Colonic mucosa (tissue), 4 donors: ENCODE results near the gene KCNJ5. TPM values are rescaled to one million over a fixed set of nuclear protein-coding genes. Genes with fewer than 3 reads are reported as not detected.

ENCODE experiments used
- DNase-seq: peaks from one replicate; pipeline ENCODE4 v3.0.0-alpha.2; 2020
- H3K27ac ChIP-seq: fragments of 200-600 bp; one replicate; pipeline ENCODE4 v1.8.0; 2021
- H3K27me3 ChIP-seq: fragments of 200-600 bp; one replicate; pipeline ENCODE4 v1.8.0; 2021
- H3K36me3 ChIP-seq: fragments of 200-600 bp; one replicate; pipeline ENCODE4 v1.8.0; 2021
- H3K4me1 ChIP-seq: fragments of 200-600 bp; one replicate; pipeline ENCODE4 v1.8.0; 2021; ENCODE audit warnings: mild to moderate bottlenecking
- H3K4me3 ChIP-seq: fragments of 200-600 bp; one replicate; pipeline ENCODE4 v1.8.0; 2021
- H3K9ac ChIP-seq, 2 donors: one replicate each; pipeline ENCODE4 v1.7.0; 2013; ENCODE audit warnings: control low read depth in 2 of 2, low read depth in 2 of 2, low read length in 2 of 2
- H3K9me3 ChIP-seq: fragments of 200-600 bp; one replicate; pipeline ENCODE4 v1.8.0; 2021
- intact Hi-C: fragments of 100-400 bp; cut with DNase I; formaldehyde crosslinking; loops from one replicate; pipeline ENCODE4 v1.14.1; 2022
- total RNA-seq, 2 donors: library from RNA; stranded (reverse); fragmentation: NEBNext Ultra II Directional in 1 of 2; extraction: Animal tissue kit (Norgen Biotek cat#: 25700) in 1 of 2; gene quantifications; one replicate each; pipeline ENCODE4 v1.2.1, GENCODE V29; 2021
- TF ChIP-seq, protein P1 (sequence below): fragments of 200-600 bp; IDR thresholded peaks from one replicate; pipeline ENCODE4 v1.8.0; 2022; ENCODE audit warnings: antibody characterized with exemption, mild to moderate bottlenecking
- donor health status: healthy.
- donor health status: DM: no; HTN: no; CAD: no.
- donor health status: DM: no; HTN: no; CAD: no.

Gene KCNJ5
- total RNA-seq, 2 donors from 2014 or later: 0.15 to 0.66 TPM

DNA sequence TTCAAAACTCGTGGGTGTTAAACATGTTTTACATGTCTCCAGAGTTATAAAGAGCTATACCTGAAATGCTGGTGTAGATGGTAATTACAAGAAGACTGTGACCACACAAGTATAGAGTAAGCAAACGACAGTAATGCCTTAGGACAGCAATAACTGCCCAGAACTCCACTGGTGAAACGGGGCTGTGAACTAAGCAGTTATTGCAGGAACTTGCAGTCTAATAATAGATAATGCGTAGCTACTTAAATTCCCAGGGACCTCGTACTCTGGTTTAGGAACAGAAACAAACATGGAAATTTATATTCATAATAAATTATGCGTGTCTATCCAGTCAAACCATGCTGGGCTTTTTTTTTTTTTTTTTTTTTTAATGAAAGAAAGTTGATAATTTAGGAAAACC lies 76.4 kb downstream of the KCNJ5 start:
- Histone ChIP-seq H3K9ac (no peak overlapping the region), H3K9me3 (no peaks in the 10 kb centered on the region), H3K27ac (no peak overlapping the region), H3K27me3 (no peaks in the 10 kb centered on the region), H3K36me3 (peaks cover 11% of the 10 kb centered on the region), H3K4me3 (no peak overlapping the region), H3K4me1 (no peaks in the 10 kb centered on the region)
- intact Hi-C loops: no loop called here
- TF ChIP-seq, protein P1, sequence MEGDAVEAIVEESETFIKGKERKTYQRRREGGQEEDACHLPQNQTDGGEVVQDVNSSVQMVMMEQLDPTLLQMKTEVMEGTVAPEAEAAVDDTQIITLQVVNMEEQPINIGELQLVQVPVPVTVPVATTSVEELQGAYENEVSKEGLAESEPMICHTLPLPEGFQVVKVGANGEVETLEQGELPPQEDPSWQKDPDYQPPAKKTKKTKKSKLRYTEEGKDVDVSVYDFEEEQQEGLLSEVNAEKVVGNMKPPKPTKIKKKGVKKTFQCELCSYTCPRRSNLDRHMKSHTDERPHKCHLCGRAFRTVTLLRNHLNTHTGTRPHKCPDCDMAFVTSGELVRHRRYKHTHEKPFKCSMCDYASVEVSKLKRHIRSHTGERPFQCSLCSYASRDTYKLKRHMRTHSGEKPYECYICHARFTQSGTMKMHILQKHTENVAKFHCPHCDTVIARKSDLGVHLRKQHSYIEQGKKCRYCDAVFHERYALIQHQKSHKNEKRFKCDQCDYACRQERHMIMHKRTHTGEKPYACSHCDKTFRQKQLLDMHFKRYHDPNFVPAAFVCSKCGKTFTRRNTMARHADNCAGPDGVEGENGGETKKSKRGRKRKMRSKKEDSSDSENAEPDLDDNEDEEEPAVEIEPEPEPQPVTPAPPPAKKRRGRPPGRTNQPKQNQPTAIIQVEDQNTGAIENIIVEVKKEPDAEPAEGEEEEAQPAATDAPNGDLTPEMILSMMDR: no peak
- DNase-seq: no peak

- Histone ChIP-seq H3K27me3 (no peaks in the 10 kb centered on the region), H3K27ac (no peak overlapping the region), H3K36me3 (peaks cover 11% of the 10 kb centered on the region), H3K9ac (no peak overlapping the region), H3K9me3 (no peaks in the 10 kb centered on the region), H3K4me3 (no peak overlapping the region), H3K4me1 (no peaks in the 10 kb centered on the region)
- no peak for DNase-seq
- intact Hi-C loops: no loop called here
- TF ChIP-seq, protein P1: no peak
Observed at GRCh38 chr11:128968916-128969315, 77.8 kb downstream of the KCNJ5 start.

Other genes with a start within 250 kb of the KCNJ5 start
- gene FLI1, start 197.3 kb upstream of the KCNJ5 start, total RNA-seq: 1 to 10 TPM; 5.3 to 6.6 TPM
- not detected for gene KCNJ1, start 24.1 kb upstream of the KCNJ5 start, total RNA-seq
- under 1 TPM; 0.12 to 0.19 TPM for gene TP53AIP1, start 51.5 kb downstream of the KCNJ5 start, total RNA-seq